Loucy (cell line): ENCODE results near the gene FAM217B.

Source experiments
- H2AFZ ChIP-seq: fragments of 200-600 bp; sonication (generic); 2 replicates; pipeline ENCODE4 v1.6.0; 2016; ENCODE audit warnings: antibody characterized with exemption, mild to moderate bottlenecking, low read length, moderate library complexity
- H3F3A ChIP-seq: fragments of 200-600 bp; 2 replicates; pipeline ENCODE4 v1.6.0; 2016; ENCODE audit warnings: antibody characterized with exemption, low read depth, mild to moderate bottlenecking
- H3K27me3 ChIP-seq: fragments of 200-600 bp; sonication (generic); 2 replicates; pipeline ENCODE4 v1.6.1; 2014; ENCODE audit warnings: low read length, mild to moderate bottlenecking; ENCODE audit not compliant: insufficient read depth, poor library complexity, severe bottlenecking
- H3K36me3 ChIP-seq: fragments of 200-600 bp; sonication (generic); 2 replicates; pipeline ENCODE4 v1.6.1; 2016; ENCODE audit warnings: low read length; ENCODE audit not compliant: insufficient read depth
- H3K4me1 ChIP-seq: fragments of 200-600 bp; sonication (generic); 2 replicates; pipeline ENCODE4 v1.5.1; 2014; ENCODE audit warnings: low read length, mild to moderate bottlenecking; ENCODE audit not compliant: insufficient read depth, poor library complexity, severe bottlenecking
- H3K4me2 ChIP-seq: fragments of 200-600 bp; sonication (generic); 2 replicates; pipeline ENCODE4 v1.6.0; 2014; ENCODE audit warnings: antibody characterized with exemption, low read length, low read depth, mild to moderate bottlenecking; ENCODE audit not compliant: poor library complexity, severe bottlenecking
- H3K4me3 ChIP-seq: fragments of 200-600 bp; sonication (generic); 2 replicates; pipeline ENCODE4 v1.5.1; 2014; ENCODE audit warnings: low read length, mild to moderate bottlenecking, mixed read lengths; ENCODE audit not compliant: poor library complexity, severe bottlenecking
- H3K79me2 ChIP-seq: fragments of 200-600 bp; sonication (generic); 2 replicates; pipeline ENCODE4 v1.6.1; 2014; ENCODE audit warnings: low read length; ENCODE audit not compliant: insufficient read depth
- H3K9ac ChIP-seq: fragments of 200-600 bp; sonication (generic); 2 replicates; pipeline ENCODE4 v1.6.0; 2014; ENCODE audit warnings: mild to moderate bottlenecking, low read depth, low read length, moderate library complexity; ENCODE audit not compliant: poor library complexity, severe bottlenecking
- H3K9me2 ChIP-seq: fragments of 200-600 bp; sonication (generic); replicated peaks from 2 replicates; pipeline ENCODE4 v1.6.1; 2016; ENCODE audit warnings: low read depth, low read length, mixed read lengths
- H3K9me3 ChIP-seq: fragments of 200-600 bp; sonication (generic); 2 replicates; pipeline ENCODE4 v1.6.1; 2014; ENCODE audit warnings: mild to moderate bottlenecking, antibody characterized with exemption, low read length, low read depth; ENCODE audit not compliant: insufficient read depth
- H4K20me1 ChIP-seq: fragments of 200-600 bp; sonication (generic); 2 replicates; pipeline ENCODE4 v1.6.0; 2014; ENCODE audit warnings: antibody characterized with exemption, low read length, mild to moderate bottlenecking; ENCODE audit not compliant: insufficient read depth, poor library complexity, severe bottlenecking
- EZH2phosphoT487 ChIP-seq: fragments of 200-600 bp; IDR thresholded peaks from 2 replicates; pipeline ENCODE4 v1.6.1; 2018; ENCODE audit warnings: antibody characterized with exemption, mild to moderate bottlenecking, moderate library complexity, borderline replicate concordance
- TF ChIP-seq, protein P1 (sequence below): fragments of 200-600 bp; sonication (generic); conservative IDR thresholded peaks from 2 replicates; pipeline ENCODE4 v1.5.1; 2014; ENCODE audit warnings: mild to moderate bottlenecking, antibody characterized with exemption, low read length

Gene FAM217B

DNA sequence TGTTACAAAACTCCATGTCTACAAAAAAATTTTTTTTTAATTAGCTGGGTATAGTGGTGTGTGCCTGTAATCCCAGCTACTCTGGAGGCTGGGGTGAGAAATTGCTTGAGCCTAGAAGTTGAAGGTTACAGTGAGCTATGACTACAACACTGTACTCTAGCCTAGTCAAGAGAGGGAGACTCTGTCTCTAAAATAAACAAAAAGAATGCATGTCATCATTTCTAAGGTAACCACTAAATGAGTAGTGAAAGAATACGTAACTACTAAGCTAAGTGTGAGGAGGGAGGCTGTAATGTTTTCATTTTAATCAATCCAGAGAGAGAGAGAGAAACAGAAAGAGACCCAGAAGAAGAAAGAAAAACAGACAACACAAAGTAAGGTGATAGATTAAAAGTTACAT, 16.7 kb upstream of the FAM217B start:
- H3K9ac ChIP-seq, result no peak overlapping the region
- TF ChIP-seq EZH2phosphoT487, result no peak
- TF ChIP-seq, protein P1, sequence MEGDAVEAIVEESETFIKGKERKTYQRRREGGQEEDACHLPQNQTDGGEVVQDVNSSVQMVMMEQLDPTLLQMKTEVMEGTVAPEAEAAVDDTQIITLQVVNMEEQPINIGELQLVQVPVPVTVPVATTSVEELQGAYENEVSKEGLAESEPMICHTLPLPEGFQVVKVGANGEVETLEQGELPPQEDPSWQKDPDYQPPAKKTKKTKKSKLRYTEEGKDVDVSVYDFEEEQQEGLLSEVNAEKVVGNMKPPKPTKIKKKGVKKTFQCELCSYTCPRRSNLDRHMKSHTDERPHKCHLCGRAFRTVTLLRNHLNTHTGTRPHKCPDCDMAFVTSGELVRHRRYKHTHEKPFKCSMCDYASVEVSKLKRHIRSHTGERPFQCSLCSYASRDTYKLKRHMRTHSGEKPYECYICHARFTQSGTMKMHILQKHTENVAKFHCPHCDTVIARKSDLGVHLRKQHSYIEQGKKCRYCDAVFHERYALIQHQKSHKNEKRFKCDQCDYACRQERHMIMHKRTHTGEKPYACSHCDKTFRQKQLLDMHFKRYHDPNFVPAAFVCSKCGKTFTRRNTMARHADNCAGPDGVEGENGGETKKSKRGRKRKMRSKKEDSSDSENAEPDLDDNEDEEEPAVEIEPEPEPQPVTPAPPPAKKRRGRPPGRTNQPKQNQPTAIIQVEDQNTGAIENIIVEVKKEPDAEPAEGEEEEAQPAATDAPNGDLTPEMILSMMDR, result no peak
- no peaks in the 10 kb centered on the region for H3K36me3 ChIP-seq
- no peak overlapping the region for H2AFZ ChIP-seq
- H3F3A ChIP-seq, result no peaks in the 10 kb centered on the region
- H4K20me1 ChIP-seq, result no peaks in the 10 kb centered on the region
- no peaks in the 10 kb centered on the region for H3K79me2 ChIP-seq
- H3K27me3 ChIP-seq, result no peaks in the 10 kb centered on the region
- no peak overlapping the region for H3K4me2 ChIP-seq
- no peak overlapping the region for H3K4me3 ChIP-seq
- no peaks in the 10 kb centered on the region for H3K4me1 ChIP-seq
- H3K9me3 ChIP-seq, result no peaks in the 10 kb centered on the region
- no peaks in the 10 kb centered on the region for H3K9me2 ChIP-seq

DNA sequence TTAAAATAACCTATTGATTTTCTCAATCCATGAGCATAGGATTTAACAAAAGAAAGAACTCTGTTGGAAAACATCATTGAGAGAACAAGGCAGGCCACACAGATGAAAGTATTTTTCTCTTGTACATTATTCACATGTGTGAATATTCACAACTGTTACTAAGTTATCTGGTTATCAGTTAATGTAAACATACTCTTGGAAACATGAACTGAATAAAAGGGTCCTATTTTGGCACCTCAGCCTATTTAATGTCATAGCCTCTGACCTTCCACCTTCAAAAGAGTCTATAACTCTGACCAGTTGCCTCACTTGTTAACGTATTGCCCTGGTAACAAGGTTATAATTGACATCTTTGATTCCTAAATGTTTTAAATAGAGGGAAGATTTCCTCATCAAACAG, 14.8 kb upstream of the FAM217B start:
- no peak overlapping the region for H2AFZ ChIP-seq
- H3K9ac ChIP-seq, result no peak overlapping the region
- H3K9me2 ChIP-seq, result no peaks in the 10 kb centered on the region
- H3K27me3 ChIP-seq, result no peaks in the 10 kb centered on the region
- H3F3A ChIP-seq, result no peaks in the 10 kb centered on the region
- no peak overlapping the region for H3K4me2 ChIP-seq
- H4K20me1 ChIP-seq, result no peaks in the 10 kb centered on the region
- H3K79me2 ChIP-seq, result no peaks in the 10 kb centered on the region
- no peaks in the 10 kb centered on the region for H3K9me3 ChIP-seq
- H3K4me1 ChIP-seq, result no peaks in the 10 kb centered on the region
- H3K36me3 ChIP-seq, result no peaks in the 10 kb centered on the region
- TF ChIP-seq, protein P1, result no peak
- no peak for TF ChIP-seq EZH2phosphoT487
- H3K4me3 ChIP-seq, result no peak overlapping the region

DNA sequence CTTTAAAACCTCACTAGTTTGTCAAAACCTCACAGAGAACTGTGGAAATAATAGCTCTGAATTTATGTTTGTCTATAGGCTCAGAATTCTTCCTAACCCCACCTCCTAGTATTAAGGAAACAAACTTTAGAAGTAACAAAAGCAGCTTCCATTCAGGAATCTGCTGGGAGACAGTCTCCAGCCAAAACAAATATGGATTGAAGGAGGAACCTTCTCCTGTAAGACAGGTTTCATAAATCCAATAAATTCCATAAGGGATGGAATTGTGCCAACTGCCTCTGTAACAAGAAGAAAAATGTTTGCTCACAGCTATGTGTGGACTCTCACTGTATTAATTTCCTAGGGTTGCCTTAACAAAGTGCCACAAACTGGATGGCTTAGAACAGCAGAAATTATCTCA, 14.3 kb upstream of the FAM217B start:
- no peaks in the 10 kb centered on the region for H3K79me2 ChIP-seq
- H3K9ac ChIP-seq, result no peak overlapping the region
- TF ChIP-seq EZH2phosphoT487, result no peak
- no peaks in the 10 kb centered on the region for H4K20me1 ChIP-seq
- H3K36me3 ChIP-seq, result no peaks in the 10 kb centered on the region
- no peaks in the 10 kb centered on the region for H3K9me2 ChIP-seq
- H3K9me3 ChIP-seq, result no peaks in the 10 kb centered on the region
- no peaks in the 10 kb centered on the region for H3K27me3 ChIP-seq
- no peak overlapping the region for H3K4me3 ChIP-seq
- H3K4me1 ChIP-seq, result no peaks in the 10 kb centered on the region
- H3K4me2 ChIP-seq, result no peak overlapping the region
- no peak overlapping the region for H2AFZ ChIP-seq
- no peaks in the 10 kb centered on the region for H3F3A ChIP-seq

DNA sequence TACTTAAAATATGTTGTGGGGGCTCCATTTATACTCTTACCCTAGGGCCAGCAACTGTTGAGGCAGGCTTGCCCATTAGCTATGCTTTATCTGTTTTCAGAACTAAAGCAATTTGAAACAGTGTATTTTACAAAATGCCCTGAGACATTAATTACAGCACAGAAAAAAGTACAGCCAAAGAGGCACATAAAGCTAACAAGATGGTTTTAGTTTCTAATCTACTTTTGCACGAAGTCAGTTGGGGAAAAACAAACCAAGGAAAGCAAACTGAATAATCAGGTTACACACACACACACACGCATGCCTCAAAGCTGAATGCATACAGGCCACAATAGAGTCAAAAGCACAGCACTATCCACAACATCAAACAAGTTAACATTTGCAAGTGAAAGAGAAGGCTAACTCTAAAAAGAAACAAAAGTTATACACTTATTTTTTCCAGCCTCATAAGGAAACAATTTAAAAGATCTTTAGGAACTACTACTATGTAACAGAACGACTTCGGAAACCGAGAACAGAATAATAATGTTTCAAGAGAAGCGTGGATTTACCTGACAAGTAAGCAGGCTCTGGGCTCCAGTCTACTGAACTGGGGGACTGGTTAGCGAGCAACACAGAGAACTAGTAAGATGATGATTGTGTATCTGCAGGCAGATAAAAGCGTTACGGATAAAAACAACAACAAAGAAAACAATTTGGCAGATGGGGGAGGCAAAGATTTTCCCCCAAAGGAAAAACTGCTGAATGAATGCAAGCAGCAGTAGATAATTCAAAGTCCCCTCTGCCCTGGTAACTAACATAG, 8.5 kb upstream of the FAM217B start:
- Histone ChIP-seq H4K20me1 (no peaks in the 10 kb centered on the region), H3K9me3 (no peaks in the 10 kb centered on the region), H2AFZ (no peak overlapping the region), H3F3A (no peaks in the 10 kb centered on the region), H3K4me3 (no peak overlapping the region), H3K27me3 (no peaks in the 10 kb centered on the region), H3K79me2 (no peaks in the 10 kb centered on the region), H3K36me3 (no peaks in the 10 kb centered on the region), H3K4me2 (no peak overlapping the region), H3K4me1 (no peaks in the 10 kb centered on the region), H3K9ac (no peak overlapping the region), H3K9me2 (no peaks in the 10 kb centered on the region)
- TF ChIP-seq, protein P1, result no peak
- no peak for TF ChIP-seq EZH2phosphoT487
